GM21723 (cell line): ENCODE measurements around the gene SLC17A9.

ENCODE experiments used
- ATAC-seq: cut with Tn5 transposase; IDR thresholded peaks from one replicate; pipeline ENCODE4 v1.9.1; 2021; ENCODE audit warnings: mild to moderate bottlenecking, moderate library complexity; ENCODE audit not compliant: unreplicated experiment

The SLC17A9 gene

DNA sequence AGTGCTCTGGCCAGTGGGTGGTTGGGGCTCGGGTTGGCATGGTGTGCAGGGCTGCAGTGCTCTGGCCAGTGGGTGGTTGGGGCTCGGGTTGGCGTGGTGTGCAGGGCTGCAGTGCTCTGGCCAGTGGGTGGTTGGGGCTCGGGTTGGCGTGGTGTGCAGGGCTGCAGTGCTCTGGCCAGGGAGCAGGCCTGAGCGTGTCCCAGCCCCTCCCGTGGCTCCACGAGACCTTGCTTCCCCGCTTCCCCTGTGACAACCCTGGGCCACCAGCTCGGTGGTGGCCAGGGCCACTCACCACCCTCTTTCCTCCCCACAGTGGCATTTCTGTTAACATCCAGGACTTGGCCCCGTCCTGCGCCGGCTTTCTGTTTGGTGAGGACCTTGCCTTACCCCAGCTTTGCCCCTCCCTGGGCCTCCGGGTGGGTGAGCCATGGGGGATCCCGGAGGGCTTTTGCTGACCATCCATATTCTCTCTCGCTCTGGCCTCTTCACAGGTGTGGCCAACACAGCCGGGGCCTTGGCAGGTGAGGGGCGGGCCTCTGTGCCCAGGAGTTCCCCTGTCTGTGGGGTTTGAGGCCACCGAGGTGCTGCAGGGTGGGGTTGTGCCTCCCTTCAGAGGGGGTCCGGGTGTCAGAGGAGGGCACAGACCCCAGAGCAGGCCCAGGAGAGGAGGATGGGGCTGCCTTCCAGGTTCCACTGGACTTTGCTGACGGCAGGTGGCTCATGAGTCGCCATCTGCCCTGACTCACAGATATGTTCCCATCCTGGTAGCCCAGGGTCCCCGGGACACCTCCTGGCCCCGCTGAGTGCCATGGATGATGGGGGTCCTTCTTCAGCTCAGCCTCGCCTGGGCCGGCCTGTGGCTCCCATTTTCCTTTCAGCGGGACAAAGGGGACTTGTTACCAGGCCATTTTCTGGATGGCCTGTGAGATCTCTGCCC is 14.0 kb downstream of the SLC17A9 start:
- ATAC-seq: no peak

DNA sequence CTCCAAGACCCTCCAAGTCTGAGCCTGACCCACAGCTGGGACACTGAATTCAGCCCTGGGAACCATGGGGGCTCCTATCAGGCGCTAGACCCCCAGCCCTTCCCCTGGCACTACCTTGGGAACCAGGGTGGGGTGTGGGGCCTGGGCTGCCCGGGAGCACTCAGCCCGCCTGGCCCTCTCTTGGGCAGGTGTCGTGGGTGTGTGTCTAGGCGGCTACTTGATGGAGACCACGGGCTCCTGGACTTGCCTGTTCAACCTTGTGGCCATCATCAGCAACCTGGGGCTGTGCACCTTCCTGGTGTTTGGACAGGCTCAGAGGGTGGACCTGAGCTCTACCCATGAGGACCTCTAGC is 14.6 kb downstream of the SLC17A9 start:
- ATAC-seq: no peak

DNA sequence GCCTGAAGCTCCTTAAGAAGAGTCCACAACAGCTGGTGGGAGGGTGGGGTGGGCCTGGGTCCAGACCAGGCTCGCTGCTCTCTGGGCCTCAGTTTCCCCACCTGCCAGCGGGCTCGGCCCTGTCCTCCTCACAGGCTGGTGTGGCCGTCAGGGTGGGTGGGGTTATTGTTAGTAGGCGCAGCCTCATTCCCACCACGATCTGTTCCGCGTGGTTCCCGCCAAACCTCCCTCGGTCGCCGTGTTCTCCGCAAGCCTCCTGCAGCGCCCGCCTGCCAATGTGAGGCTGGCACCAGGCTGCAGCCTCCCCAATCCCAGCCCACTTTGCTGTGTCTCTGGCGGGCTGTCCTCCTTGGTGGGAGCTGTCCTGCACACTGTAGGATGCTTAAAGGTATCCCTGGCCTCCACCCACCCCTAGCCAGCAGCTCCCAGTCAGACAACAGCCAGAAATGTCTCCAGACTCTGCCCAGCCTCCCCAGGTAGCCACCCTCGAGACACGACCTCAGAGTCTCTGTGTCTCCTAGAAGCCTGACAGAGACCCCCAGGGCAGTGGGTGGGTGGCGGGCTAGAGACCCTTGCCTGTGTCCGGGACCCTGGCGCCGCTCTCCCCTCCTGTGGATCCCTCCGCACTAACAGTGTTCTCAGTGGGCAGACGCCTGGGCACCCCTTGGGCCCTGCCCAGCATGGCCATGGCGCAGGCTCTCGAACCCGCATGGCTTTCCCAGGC is 15.3 kb downstream of the SLC17A9 start:
- no peak for ATAC-seq

DNA sequence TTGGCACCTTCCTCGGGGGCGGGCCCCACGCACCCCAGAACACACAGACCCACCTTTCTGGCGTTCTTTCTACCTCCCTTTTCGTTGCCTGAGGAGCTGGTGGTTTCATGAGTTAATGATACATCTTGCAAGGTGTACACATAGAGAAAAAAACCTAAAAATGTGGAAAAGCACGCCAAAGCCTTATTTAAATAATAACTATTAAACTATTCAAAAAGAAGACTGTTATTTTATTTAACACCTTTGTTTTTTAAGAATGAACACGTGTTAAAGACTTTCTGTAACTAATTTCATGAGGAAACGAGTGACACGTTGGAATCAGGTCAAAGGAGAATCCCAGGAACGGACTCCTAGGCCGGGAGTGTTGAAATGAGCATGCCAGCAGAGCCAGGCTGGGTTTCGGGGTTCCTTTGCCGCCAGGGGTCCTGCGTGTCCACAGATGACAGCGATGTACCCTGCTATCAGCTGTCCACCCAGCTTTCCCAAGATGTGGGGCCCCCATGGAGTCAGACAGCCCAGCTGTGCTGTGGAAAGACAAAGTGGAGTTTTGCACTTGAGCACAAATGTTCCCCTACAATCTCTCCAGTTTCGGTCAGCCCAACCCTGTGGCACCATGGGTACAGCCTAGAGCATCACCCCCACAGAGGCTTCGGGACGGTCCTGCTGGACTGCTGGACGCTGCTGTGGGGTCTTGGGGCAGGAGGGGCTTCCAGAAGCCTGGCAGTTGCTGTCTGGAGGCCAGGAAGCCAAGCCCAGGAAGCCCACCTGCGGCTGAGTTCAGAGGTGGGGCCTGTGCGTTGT is 16.1 kb downstream of the SLC17A9 start:
- no peak for ATAC-seq

DNA sequence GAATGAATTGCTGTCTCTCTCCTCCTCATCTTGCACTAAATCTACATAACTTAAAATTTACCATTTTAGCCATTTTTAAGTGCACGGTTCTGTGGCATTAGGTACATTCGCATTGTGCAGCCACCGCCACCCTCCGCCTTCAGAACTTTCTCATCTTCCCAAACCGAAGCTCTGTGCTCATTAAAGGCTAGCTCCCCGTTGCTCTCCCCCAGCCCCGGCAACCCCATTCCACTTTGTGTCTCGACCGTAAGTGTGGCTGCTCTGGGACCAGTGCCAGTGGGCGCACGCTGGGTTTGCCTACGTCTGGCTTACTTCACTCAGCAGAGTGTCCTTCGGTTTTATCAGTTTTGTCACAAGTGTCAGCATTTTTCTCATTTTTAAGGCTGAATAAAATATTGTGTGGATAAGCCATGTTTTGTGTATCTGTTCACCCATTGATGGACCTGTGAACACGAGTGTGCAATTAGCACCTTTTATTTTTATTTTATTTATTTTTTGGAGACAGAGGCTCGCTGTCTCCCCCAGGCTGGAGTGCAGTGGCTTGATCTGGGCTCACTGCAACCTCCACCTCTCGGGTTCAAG is 16.8 kb downstream of the SLC17A9 start:
- ATAC-seq: no peak

DNA sequence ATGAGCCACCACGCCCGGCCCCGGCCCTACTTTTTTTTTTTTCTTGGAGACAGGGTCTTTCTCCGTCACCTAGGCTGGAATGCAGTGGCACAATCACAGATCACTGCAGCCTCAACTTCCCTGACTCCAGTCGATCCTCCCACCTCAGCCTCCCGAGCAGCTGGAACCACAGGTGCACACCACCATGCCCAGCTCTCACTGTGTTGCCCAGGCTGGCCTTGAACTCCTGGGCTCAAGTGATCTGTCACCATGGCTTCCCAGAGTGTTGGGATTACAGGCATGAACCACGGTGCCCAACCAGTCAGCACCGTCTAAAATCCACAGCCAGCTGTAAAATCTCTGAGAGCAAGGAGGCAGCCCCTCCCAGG is 17.4 kb downstream of the SLC17A9 start:
- no peak for ATAC-seq

DNA sequence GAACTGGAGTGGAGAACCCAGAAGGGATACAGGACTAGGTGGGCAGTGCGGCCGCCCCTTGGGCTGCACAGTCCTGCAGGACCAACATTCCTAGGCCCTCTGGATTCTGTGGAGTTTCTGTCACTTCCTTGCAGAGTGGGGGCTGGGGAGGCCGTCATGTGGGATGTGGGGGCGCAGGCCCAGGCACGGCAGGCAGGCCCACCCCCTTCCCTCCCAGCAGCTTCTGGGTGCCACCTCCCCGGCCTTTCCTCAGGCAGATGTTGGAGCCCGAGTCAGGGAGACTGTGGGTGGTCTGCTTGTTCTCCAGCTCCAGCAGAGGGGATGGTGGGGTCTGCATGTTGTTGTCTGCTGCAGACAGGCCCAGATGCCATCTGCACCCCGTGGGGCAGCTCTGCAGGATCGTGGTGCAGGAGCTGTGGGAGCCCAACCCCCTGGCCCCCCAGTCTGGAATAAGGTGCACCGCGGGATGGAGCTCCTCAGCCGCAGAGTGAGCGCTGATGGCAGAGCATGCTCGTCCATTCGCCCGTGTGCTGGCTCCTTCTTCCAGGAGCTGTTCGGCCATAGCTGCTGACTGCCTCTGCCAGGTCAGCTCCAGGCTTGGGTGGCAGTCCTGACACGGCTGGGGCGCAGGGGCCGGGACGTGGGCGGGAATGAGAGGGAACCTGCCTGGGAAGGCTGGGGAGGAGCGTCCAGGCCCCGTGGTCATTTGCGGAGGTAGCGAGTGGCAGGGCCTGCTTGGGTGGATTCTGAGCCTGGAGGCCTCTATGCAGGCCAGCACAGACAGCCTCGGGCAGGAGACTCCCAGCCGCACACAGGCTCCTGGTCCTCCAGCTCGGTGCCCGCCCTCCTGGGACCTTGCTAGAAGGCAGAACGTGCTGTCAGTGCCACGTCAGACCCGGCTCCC is 18.1 kb downstream of the SLC17A9 start:
- no peak for ATAC-seq

DNA sequence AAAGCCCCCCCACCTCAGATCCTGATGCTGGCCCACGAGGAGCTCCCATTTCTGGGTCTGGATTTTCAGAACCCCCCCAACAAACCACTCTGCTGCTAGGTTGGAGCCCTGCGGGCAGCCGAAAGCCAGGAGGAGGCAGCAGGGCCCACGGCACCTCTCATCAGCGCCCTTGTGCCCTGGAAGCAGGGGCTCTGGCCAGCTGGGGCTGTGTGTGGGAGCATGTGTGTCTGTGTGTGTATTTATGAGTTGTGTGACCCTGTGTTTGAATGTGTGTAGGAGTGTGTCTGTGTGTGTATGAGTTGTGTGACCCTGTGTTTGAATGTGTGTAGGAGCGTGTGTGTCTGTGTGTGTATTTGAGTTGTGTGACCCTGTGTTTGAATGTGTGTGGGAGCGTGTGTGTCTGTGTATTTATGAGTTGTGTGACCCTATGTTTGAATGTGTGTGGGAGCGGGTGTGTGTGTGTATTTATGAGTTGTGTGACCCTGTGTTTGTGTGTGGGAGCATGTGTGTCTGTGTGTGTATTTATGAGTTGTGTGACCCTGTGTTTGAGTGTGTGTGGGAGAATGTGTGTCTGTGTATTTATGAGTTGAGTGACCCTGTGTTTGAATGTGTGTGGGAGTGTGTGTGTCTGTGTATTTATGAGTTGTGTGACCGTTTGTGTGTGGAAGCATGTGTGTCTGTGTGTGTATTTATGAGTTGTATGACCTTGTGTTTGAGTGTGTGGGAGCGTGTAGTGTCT is 18.9 kb downstream of the SLC17A9 start:
- ATAC-seq: no peak

DNA sequence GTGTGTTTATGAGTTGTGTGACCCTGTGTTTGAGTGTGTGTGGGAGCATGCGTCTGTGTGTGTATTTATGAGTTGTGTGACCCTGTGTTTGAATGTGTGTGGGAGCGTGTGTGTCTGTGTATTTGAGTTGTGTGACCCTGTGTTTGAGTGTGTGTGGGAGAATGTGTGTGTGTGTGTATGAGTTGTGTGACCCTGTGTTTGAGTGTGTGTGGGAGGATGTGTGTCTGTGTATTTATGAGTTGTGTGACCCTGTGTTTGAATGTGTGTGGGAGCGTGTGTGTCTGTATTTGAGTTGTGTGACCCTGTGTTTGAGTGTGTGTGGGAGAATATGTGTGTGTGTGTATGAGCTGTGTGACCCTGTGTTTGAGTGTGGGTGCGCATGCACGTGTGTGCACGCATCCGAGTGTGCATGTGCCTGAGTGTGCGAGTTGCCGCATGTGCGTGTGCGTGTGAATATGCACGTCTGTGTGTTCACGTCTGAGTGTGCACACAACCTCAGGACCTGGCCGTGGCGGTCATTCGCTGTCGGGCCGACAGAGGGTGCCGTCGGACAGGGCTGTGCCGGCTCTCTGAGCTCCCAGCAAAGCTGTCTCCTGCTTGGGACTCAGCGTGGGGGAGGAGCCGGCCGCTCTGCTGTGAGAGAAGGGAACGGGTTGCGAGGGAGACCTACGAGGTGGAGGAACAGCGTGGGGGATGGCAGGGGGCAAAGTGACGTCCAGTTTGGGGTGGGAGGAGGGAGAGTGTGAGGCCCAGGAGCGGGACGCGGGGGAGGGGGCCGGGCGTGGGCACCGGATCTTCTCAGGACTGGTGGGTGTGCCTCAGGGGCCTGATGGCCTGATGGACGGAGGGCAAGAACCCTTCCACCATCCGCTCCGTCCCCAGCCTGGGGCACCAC is 19.7 kb downstream of the SLC17A9 start:
- peak; percentile 73 for ATAC-seq

DNA sequence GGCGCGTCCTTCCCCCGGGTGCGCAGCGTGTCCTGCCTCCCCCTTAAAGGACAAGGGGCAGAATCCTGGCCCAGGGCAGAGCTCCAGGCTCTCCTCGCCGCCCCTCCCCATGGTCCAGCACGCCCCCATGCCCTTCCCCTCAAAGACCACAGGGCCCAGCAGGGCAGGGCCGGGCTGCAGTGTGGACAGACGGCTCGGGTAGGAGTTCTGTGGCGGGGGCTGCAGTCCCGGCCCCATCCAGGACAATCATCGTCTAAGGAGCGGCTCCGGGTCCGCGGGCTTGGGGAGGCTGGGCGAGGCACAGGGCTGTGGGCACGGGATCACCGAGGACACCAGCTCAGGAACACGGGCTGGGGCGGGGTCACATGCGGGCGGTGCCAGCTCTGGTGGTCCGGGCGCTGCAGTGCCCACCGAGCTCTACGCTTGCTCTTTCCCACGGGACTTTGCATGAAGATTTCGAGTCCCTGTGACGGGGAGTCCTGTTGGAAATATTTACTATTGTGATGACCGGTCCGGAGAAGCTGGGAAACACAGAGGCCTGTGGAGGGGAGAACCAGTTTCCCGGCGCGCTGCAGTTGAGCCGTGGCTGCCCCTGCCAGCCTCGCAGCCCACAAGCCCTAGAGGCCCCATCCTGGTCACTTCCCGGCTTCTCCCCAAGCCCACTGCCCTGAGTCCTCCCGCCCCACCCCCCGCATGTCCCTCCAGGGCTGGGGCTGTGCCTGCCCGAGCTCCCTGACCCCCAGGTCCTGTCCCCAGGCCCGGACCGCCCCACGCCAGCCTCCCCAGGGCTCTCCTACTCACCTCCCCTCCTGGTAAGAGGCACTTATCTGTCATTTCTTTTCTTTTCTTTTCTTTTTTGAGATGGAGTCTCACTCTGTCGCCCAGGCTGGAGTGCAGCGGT is 20.6 kb downstream of the SLC17A9 start:
- no peak for ATAC-seq

DNA sequence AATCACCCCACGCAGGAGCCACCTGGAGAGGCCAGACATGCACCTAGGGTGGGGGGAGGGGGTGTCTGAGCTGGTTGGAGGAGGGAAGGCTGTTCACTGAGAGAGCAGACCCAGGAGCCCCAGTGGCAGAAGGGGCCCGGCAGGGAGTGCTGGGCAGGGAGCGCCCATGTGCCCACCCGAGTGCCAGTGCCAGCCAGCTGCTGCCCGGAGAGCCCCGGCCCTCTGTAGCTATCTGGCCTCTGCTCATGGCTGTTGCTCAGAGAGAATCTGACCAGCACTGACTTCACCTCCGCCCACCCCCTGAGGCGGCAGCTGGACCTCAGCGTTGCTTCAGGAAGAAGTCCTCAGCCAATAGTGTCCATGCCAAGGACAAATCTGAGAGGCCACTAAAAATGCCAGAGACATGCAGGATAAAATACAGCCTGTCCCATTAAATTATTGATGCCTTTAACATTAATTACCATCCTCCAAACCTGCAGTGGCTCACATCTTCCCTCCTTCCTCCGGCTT is 22.8 kb downstream of the SLC17A9 start:
- no peak for ATAC-seq

DNA sequence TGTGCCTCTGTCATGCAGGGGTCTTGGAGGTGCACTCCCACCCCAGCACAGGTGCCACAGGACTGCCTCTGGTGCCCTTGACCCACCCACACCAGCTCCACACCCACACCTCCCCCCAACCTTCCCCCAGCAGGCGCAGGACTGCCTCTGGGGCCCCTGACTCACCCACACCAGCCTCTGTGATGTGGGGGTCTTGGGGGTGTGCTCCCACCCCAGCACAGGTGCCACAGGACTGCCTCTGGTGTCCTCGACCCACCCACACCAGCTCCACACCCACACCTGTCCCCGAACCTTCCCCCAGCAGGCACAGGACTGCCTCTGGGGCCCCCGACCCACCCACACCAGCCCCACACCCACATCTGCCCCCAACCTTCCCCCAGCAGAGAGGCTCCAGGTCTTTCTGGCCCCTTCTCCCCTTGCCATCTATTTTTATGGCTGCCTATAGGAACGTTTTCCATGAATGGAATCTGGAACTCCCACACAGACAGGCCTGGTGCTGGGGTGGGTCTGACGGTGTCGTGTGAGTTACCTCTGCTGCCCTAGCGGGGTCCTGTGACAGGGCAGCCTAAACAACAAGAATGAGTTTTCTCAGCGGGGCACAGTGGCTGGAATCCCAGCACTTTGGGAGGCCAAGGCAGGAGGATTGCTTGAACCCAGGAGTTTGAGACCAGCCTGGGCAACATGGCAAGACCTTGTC is 23.5 kb downstream of the SLC17A9 start:
- ATAC-seq: no peak

DNA sequence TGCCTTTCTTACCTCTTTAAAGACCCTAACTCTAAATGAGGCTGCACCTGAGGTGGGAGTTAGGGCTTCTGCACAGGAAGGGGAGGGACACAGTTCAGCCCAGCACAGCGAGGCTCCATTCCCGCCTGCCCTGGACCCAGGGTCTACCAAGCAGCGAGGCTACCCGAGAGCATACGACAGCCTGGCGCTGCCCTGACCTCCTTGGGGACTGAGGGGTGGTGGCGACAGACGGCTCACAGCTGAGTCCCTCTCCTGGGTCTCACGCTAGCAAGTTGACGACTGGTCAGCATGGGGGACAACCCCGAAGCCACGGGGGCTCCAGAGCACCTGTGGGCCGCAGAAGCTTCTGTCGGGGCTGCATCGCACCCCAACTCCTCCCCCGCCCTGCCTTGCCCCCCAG is 24.4 kb downstream of the SLC17A9 start:
- ATAC-seq: no peak

DNA sequence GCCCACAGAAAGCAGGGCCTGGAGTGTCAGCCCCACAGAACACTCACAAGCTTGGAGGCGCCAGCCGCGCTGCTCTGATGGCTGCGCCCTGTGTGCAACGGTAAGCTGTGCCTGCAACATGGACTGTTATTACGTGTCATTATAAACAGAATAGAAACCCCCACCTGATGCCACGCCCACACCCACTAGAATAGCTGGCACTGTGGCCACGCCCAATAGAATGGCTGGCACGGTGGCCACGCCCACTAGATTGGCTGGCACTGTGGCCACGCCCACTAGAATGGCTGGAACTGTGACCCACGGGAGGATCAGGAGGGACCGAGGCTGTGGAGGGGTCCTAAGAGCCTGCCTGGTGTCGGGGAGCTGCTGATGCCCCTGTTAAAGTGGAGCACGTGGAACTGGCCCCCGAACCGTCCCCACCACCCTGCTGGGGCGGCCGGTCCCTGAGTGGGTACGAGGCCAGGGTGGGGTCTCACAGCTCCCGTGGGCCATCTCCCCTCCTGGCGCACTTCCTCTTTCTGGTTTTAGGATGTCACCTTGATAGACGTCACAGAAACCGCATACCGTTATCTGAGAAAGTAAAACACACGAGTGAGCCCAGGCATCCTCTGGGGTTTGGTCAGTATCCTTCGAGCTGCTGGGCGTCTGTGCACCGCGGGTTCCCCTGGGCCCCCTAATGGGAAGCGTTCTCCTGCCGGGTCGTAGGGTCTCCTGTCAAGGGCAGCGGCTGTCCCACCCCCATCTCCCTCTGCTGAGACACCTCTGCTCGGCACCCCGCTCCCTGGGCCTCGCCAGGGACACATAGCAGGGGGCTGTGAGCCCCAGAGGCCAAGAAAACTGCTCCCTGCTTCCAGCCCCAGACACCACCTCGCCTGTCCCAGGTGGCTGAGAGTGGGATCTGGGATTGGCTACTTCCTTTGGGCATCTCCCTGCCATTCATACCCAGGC is 25.4 kb downstream of the SLC17A9 start:
- peak; percentile 68 for ATAC-seq

DNA sequence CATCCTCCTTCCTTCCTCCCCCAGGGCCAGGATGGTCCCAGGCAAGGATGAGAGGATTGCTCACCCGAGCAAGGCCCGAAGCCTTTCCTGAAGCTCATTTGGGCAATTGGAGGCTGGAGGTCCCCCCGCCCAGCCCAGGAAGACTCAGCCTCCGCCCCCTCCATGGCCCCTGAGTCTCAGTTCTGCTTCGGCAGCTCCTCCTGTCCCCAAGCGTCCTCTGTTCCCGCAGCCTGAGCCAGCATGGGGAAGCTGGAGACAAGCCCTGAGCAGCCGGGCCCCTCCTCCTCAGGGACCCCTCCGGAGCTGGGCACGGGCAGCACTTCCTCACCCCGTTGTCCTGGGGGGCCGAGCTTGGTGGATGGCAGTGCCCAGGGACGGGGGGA is 26.0 kb downstream of the SLC17A9 start:
- peak; percentile 1 for ATAC-seq

DNA sequence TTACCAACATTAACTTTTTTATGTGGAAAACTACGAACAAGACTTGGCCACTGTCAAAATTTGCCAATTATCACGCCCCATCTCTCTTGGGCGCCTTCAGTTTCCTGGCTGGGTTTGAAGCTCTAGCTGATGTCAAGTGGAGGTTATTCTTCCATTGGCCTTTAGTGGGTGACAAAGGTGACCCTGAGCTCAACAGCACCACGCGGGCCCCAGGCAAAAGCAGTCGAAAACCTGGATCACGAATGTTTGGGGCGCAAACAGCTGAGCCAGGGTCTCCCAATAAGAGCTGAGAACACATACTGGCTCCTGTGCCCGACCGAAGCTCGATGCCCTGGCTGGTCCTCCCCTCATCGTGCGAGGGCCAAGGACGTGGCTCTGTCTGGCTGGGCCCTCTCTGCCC is 26.8 kb downstream of the SLC17A9 start:
- no peak for ATAC-seq
